ENCODE data around the gene ABLIM1. TPM values are rescaled to one million over a fixed set of nuclear protein-coding genes. Genes with fewer than 3 reads are reported as not detected.
A peak's percentile ranks its signal among the peaks of the same experiment; 100 is the strongest.

The ABLIM1 gene
- total RNA-seq, 2 donors from 2014 or later = 141 to 184 TPM

GRCh38 chr10:114566064-114566463 is 92.0 kb downstream of the ABLIM1 start:
- no peaks in the 10 kb centered on the region for H3K4me1 Mint-ChIP-seq
- no peak overlapping the region for H3K4me3 Mint-ChIP-seq
- no peak for DNase-seq
- H3K27ac Mint-ChIP-seq = no peak overlapping the region
- ATAC-seq = no peak
- H3K9me3 ChIP-seq (ENCODE audit: control insufficient read depth, low read length, poor library complexity, severe bottlenecking) = no peaks in the 10 kb centered on the region
- no peaks in the 10 kb centered on the region for H3K36me3 Mint-ChIP-seq (ENCODE audit: low read depth)
- peaks cover 6% of the 10 kb centered on the region for H3K27me3 Mint-ChIP-seq

GRCh38 chr10:114565066-114565465 is 93.0 kb downstream of the ABLIM1 start:
- no peak for ATAC-seq
- peaks cover 6% of the 10 kb centered on the region for H3K27me3 Mint-ChIP-seq

GRCh38 chr10:114561008-114561523 is 97.0 kb downstream of the ABLIM1 start:
- H3K27ac Mint-ChIP-seq = no peak overlapping the region
- peaks cover 2% of the 10 kb centered on the region for H3K36me3 Mint-ChIP-seq (ENCODE audit: low read depth)
- H3K27me3 Mint-ChIP-seq = peaks cover 6% of the 10 kb centered on the region
- DNase-seq (no peak), ATAC-seq (no peak)
- H3K4me1 Mint-ChIP-seq = no peaks in the 10 kb centered on the region
- H3K4me3 Mint-ChIP-seq = no peak overlapping the region
- H3K9me3 ChIP-seq (ENCODE audit: control insufficient read depth, low read length, poor library complexity, severe bottlenecking) = peaks cover 7% of the 10 kb centered on the region

More at GRCh38 chr10:114565066-114565465, 93.0 kb downstream of the ABLIM1 start:
- no peak for DNase-seq
- no peaks in the 10 kb centered on the region for H3K9me3 ChIP-seq (ENCODE audit: control insufficient read depth, low read length, poor library complexity, severe bottlenecking)
- Mint-ChIP-seq H3K36me3 (ENCODE audit: low read depth) (no peaks in the 10 kb centered on the region), H3K4me3 (no peak overlapping the region), H3K4me1 (no peaks in the 10 kb centered on the region), H3K27ac (no peak overlapping the region)

- H3K9me3 ChIP-seq (ENCODE audit: control insufficient read depth, low read length, poor library complexity, severe bottlenecking) = peaks cover 7% of the 10 kb centered on the region
- H3K36me3 Mint-ChIP-seq (ENCODE audit: low read depth) = peaks cover 2% of the 10 kb centered on the region
- no peaks in the 10 kb centered on the region for H3K4me1 Mint-ChIP-seq
- no peak overlapping the region for H3K27ac Mint-ChIP-seq
- H3K4me3 Mint-ChIP-seq = no peak overlapping the region
- DNase-seq (no peak), ATAC-seq (no peak)
- peaks cover 6% of the 10 kb centered on the region for H3K27me3 Mint-ChIP-seq
Observed at GRCh38 chr10:114560144-114560543, 97.9 kb downstream of the ABLIM1 start.

GRCh38 chr10:114559636-114560035 is 98.4 kb downstream of the ABLIM1 start:
- no peak overlapping the region for H3K4me3 Mint-ChIP-seq
- peaks cover 2% of the 10 kb centered on the region for H3K36me3 Mint-ChIP-seq (ENCODE audit: low read depth)
- no peak overlapping the region for H3K27ac Mint-ChIP-seq
- ATAC-seq (no peak), DNase-seq (no peak)
- peaks cover 7% of the 10 kb centered on the region for H3K9me3 ChIP-seq (ENCODE audit: control insufficient read depth, low read length, poor library complexity, severe bottlenecking)
- peaks cover 2% of the 10 kb centered on the region for H3K27me3 Mint-ChIP-seq
- no peaks in the 10 kb centered on the region for H3K4me1 Mint-ChIP-seq

- Mint-ChIP-seq H3K27ac (no peak overlapping the region), H3K27me3 (no peaks in the 10 kb centered on the region), H3K4me3 (no peak overlapping the region), H3K36me3 (ENCODE audit: low read depth) (peaks cover 2% of the 10 kb centered on the region), H3K4me1 (no peaks in the 10 kb centered on the region)
- DNase-seq (no peak), ATAC-seq (no peak)
- peaks cover 7% of the 10 kb centered on the region for H3K9me3 ChIP-seq (ENCODE audit: control insufficient read depth, low read length, poor library complexity, severe bottlenecking)
Observed at GRCh38 chr10:114557854-114558253, 100.2 kb downstream of the ABLIM1 start.

- no peaks in the 10 kb centered on the region for H3K27me3 Mint-ChIP-seq
- H3K36me3 Mint-ChIP-seq (ENCODE audit: low read depth) = peaks cover 2% of the 10 kb centered on the region
- no peak overlapping the region for H3K27ac Mint-ChIP-seq
- ATAC-seq = no peak
- H3K4me1 Mint-ChIP-seq = no peaks in the 10 kb centered on the region
- no peak for DNase-seq
- H3K4me3 Mint-ChIP-seq = no peak overlapping the region
- H3K9me3 ChIP-seq (ENCODE audit: control insufficient read depth, low read length, poor library complexity, severe bottlenecking) = peaks cover 7% of the 10 kb centered on the region
Observed at GRCh38 chr10:114556236-114557122, 101.6 kb downstream of the ABLIM1 start.

GRCh38 chr10:114553436-114553835 is 104.6 kb downstream of the ABLIM1 start:
- H3K9me3 ChIP-seq (ENCODE audit: control insufficient read depth, low read length, poor library complexity, severe bottlenecking) = peaks cover 7% of the 10 kb centered on the region
- H3K27me3 Mint-ChIP-seq = no peaks in the 10 kb centered on the region
- no peak overlapping the region for H3K4me3 Mint-ChIP-seq
- H3K27ac Mint-ChIP-seq = no peak overlapping the region
- H3K36me3 Mint-ChIP-seq (ENCODE audit: low read depth) = no peaks in the 10 kb centered on the region
- ATAC-seq = no peak
- DNase-seq = no peak
- peaks cover 7% of the 10 kb centered on the region for H3K4me1 Mint-ChIP-seq

GRCh38 chr10:114552050-114552449 is 106.0 kb downstream of the ABLIM1 start:
- Mint-ChIP-seq H3K4me1 (peaks cover 13% of the 10 kb centered on the region), H3K4me3 (no peak overlapping the region), H3K36me3 (ENCODE audit: low read depth) (no peaks in the 10 kb centered on the region), H3K27me3 (no peaks in the 10 kb centered on the region), H3K27ac (no peak overlapping the region)
- ATAC-seq (no peak), DNase-seq (no peak)
- no peaks in the 10 kb centered on the region for H3K9me3 ChIP-seq (ENCODE audit: control insufficient read depth, low read length, poor library complexity, severe bottlenecking)

- DNase-seq (no peak), ATAC-seq (no peak)
- Mint-ChIP-seq H3K27me3 (no peaks in the 10 kb centered on the region), H3K36me3 (ENCODE audit: low read depth) (no peaks in the 10 kb centered on the region), H3K4me3 (no peak overlapping the region), H3K27ac (no peak overlapping the region), H3K4me1 (peaks cover 13% of the 10 kb centered on the region)
- H3K9me3 ChIP-seq (ENCODE audit: control insufficient read depth, low read length, poor library complexity, severe bottlenecking) = no peaks in the 10 kb centered on the region
Observed at GRCh38 chr10:114551636-114551972, 106.5 kb downstream of the ABLIM1 start.

GRCh38 chr10:114550756-114551635 is 107.1 kb downstream of the ABLIM1 start:
- no peak overlapping the region for H3K4me3 Mint-ChIP-seq

GRCh38 chr10:114548662-114549061 is 109.4 kb downstream of the ABLIM1 start:
- H3K27ac Mint-ChIP-seq = no peak overlapping the region
- no peak for DNase-seq

More at GRCh38 chr10:114550756-114551635, 107.1 kb downstream of the ABLIM1 start:
- Mint-ChIP-seq H3K36me3 (ENCODE audit: low read depth) (no peaks in the 10 kb centered on the region), H3K27ac (peak overlapping the region; percentile 29), H3K4me1 (peaks cover 13% of the 10 kb centered on the region), H3K27me3 (no peaks in the 10 kb centered on the region)
- ATAC-seq (no peak), DNase-seq (no peak)
- no peaks in the 10 kb centered on the region for H3K9me3 ChIP-seq (ENCODE audit: control insufficient read depth, low read length, poor library complexity, severe bottlenecking)

GRCh38 chr10:114547514-114547913 is 110.6 kb downstream of the ABLIM1 start:
- H3K27me3 Mint-ChIP-seq = no peaks in the 10 kb centered on the region
- H3K36me3 Mint-ChIP-seq (ENCODE audit: low read depth) = no peaks in the 10 kb centered on the region
- H3K4me3 Mint-ChIP-seq = no peak overlapping the region
- DNase-seq (no peak), ATAC-seq (no peak)
- peak overlapping the region; percentile 68 for H3K27ac Mint-ChIP-seq
- H3K4me1 Mint-ChIP-seq = peaks cover 35% of the 10 kb centered on the region
- H3K9me3 ChIP-seq (ENCODE audit: control insufficient read depth, low read length, poor library complexity, severe bottlenecking) = no peaks in the 10 kb centered on the region

More at GRCh38 chr10:114548662-114549061, 109.4 kb downstream of the ABLIM1 start:
- no peak for ATAC-seq
- Mint-ChIP-seq H3K27me3 (no peaks in the 10 kb centered on the region), H3K4me3 (no peak overlapping the region), H3K36me3 (ENCODE audit: low read depth) (no peaks in the 10 kb centered on the region), H3K4me1 (peaks cover 30% of the 10 kb centered on the region)
- no peaks in the 10 kb centered on the region for H3K9me3 ChIP-seq (ENCODE audit: control insufficient read depth, low read length, poor library complexity, severe bottlenecking)
